ENCODE data around the gene HYCC1.
"Not testable (repeated sequence)": the region's sequence is repeated elsewhere in the genome, so short reads cannot be mapped to it uniquely, and the experiment has no call there.

GRCh38 chr7:23035542-23036371 is 21.8 kb upstream of the HYCC1 start:
- TF ChIP-seq CTCF (IDR thresholded peaks at IDR 0.05; ENCODE audit: low read length); EZH2 (IDR thresholded peaks at IDR 0.05; ENCODE audit: borderline replicate concordance, low read length): not testable (repeated sequence)
